GM13976 (cell line): ENCODE results near the gene ABCA7.

Experiments
- DNase-seq: peaks from one replicate; pipeline ENCODE4 v3.0.0; 2012; ENCODE audit warnings: low spot score
- in situ Hi-C: fragments of 300-500 bp; cut with MboI; formaldehyde crosslinking; loops from one replicate; pipeline ENCODE4 v1.12.0; 2022; ENCODE audit warnings: low sequenced_read_pairs, mixed read lengths, inconsistent platforms; ENCODE audit not compliant: unreplicated experiment
- TF ChIP-seq, protein P1 (sequence below): IDR thresholded peaks from 2 replicates; pipeline ENCODE4 v1.5.1; 2012; ENCODE audit warnings: borderline replicate concordance, mild to moderate bottlenecking; ENCODE audit not compliant: insufficient read depth; ENCODE audit errors: extremely low read depth, missing control alignments, control extremely low read depth

The ABCA7 gene

DNA sequence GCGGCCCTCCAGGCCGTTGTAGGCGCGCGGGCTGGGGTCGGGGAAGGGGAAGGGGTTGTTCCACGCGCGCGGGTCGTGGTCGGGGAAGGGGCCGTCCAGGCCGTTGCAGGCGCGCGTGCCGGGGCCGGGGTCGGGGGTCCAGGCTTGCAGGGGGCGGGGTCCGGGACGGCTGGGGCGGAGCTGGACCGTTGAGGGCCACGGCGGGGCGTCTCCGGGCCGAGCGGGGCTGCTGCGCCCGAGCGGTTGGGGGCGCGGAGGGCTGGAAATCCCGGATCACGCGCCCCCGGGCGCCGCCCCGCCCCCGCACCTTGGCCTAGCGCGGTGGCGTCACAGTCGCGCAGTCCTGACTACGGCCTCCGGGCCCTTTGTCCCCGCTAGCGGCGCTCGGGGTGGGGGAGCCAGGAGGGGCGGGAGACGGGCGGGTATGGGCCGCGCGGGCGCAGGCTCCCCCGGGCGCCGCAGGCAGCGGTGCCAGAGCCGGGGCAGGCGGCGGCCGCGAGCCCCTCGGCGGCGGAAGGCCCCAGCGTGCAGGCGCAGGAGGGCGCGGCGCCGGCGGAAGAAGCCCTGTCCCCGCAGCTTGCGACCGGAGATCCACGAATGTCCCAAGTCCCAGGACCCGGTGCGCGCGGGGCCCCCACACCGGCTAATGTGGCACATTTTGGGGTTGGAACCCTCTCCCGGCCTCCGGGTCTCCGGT is 64.6 kb downstream of the ABCA7 start:
- in situ Hi-C loops, result no loop called here
- TF ChIP-seq, protein P1, sequence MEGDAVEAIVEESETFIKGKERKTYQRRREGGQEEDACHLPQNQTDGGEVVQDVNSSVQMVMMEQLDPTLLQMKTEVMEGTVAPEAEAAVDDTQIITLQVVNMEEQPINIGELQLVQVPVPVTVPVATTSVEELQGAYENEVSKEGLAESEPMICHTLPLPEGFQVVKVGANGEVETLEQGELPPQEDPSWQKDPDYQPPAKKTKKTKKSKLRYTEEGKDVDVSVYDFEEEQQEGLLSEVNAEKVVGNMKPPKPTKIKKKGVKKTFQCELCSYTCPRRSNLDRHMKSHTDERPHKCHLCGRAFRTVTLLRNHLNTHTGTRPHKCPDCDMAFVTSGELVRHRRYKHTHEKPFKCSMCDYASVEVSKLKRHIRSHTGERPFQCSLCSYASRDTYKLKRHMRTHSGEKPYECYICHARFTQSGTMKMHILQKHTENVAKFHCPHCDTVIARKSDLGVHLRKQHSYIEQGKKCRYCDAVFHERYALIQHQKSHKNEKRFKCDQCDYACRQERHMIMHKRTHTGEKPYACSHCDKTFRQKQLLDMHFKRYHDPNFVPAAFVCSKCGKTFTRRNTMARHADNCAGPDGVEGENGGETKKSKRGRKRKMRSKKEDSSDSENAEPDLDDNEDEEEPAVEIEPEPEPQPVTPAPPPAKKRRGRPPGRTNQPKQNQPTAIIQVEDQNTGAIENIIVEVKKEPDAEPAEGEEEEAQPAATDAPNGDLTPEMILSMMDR, result peak; percentile 12
- peak; percentile 89 for DNase-seq

GRCh38 chr19:1105008-1105872 is 65.3 kb downstream of the ABCA7 start:
- in situ Hi-C loops, result no loop called here
- TF ChIP-seq, protein P1, result no peak
- peak; percentile 61 for DNase-seq

DNA sequence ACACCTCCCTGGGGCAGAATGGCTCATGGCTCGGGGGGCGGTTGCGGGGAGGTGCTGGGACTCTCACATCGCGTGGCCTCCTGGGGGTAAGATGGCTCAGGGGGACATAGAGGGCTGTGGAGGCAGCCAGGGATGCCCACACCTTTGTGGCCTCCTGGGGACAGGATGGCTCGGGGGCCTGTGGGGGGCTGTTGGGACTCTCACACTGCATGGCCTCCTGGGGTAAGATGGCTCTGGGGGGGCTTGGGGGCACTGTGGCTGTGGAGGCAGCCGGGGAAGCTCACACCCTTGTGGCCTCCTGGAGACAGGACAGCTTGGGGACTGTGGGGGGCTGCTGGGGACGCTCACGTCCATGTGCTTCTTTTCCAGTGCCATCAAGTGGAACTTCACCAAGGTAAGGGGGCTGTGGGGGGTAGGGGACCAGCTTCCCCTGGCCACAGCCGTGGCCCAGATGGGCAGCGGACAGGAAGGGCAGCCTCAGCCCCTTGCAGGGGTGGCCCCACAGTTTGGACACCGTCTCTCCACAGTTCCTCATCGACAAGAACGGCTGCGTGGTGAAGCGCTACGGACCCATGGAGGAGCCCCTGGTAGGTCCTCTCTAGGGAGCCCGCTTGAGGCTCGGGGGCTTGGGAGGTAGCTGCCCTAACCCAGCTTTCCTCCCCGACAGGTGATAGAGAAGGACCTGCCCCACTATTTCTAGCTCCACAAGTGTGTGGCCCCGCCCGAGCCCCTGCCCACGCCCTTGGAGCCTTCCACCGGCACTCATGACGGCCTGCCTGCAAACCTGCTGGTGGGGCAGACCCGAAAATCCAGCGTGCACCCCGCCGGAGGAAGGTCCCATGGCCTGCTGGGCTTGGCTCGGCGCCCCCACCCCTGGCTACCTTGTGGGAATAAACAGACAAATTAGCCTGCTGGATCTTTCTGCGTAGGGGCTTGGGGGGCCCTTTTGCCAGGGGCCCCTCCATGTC is 66.2 kb downstream of the ABCA7 start:
- TF ChIP-seq, protein P1, result no peak
- no peak for DNase-seq
- in situ Hi-C loops, result no loop called here

- DNase-seq, result no peak
- TF ChIP-seq, protein P1, result peak; percentile 16
- in situ Hi-C loops, result no loop called here
Measured at GRCh38 chr19:1106841-1107660, 67.1 kb downstream of the ABCA7 start.

DNA sequence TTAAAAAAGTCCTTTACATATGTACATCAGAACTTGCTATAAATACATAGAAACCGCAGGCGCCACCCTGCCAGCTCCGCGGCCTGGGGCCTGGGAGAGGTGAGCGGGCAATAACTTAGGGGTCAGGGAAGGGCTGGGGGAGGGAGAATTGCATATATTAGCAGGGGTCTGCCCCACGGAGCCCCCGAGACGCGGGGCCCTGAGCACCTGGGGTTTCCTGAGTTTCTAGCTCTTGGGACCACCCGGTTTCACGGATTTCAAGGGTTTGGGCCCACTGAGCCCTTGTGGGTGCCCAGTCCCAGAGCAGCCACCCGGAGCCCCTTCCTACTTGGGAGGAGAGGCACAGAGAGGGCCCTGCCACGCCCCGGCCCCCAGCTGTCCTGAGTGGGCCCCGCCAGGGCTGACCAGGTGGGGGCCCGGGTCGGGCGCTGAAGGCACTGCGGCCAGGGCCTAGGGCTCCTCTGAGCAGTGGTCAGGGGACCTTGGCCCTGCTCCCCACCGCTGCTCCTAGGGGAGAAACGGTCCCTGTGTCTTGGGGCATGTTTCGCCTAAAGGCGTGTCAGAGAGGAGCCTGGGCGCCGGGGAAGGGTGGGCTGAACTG is 67.9 kb downstream of the ABCA7 start:
- in situ Hi-C loops, result no loop called here
- DNase-seq, result no peak
- TF ChIP-seq, protein P1, result no peak
